ENCODE measurements around the gene HTR1D.
"Not testable (repeated sequence)": the region's sequence is repeated elsewhere in the genome, so short reads cannot be mapped to it uniquely, and the experiment has no call there.

- not testable (repeated sequence) for TF ChIP-seq RAD21 (conservative IDR thresholded peaks at IDR 0.05); CTCF (IDR thresholded peaks at IDR 0.05; ENCODE audit: poor library complexity, severe bottlenecking); EZH2 (IDR thresholded peaks at IDR 0.05; ENCODE audit: borderline replicate concordance, insufficient read depth, low read length, poor library complexity, severe bottlenecking); REST (IDR thresholded peaks at IDR 0.05; ENCODE audit: borderline replicate concordance); POLR2AphosphoS5 (IDR thresholded peaks at IDR 0.05)
Observed at GRCh38 chr1:23257371-23257770, 40.1 kb upstream of the HTR1D start.
